Measurements from ENCODE around the gene APEH.

- TF ChIP-seq ZNF274 (IDR thresholded peaks at IDR 0.05; ENCODE audit: low read depth, low read length), result no peak
- TF ChIP-seq YY1 (IDR thresholded peaks at IDR 0.05; ENCODE audit: insufficient read depth, insufficient read length), result no peak
Observed at GRCh38 chr3:49644684-49645083, 29.5 kb upstream of the APEH start.

All from NT2/D1 (cell line).